Liver (tissue), 9 donors: ENCODE data around the gene FSCN2. TPM values are rescaled to one million over a fixed set of nuclear protein-coding genes. Genes with fewer than 3 reads are reported as not detected.

Source experiments
- DNase-seq: peaks from one replicate; pipeline ENCODE4 v3.0.0-alpha.2; 2017; ENCODE audit warnings: low spot score
- H3K27ac ChIP-seq, 2 donors: one replicate each; pipeline ENCODE4 v1.7.0; 2013; ENCODE audit warnings: inconsistent platforms in 2 of 2, low read length in 2 of 2, control low read depth in 1 of 2, low read depth in 1 of 2, mild to moderate bottlenecking in 1 of 2
- H3K27me3 ChIP-seq, 4 donors: one replicate each; pipeline versions ENCODE4 v1.6.1 to v1.7.0; 2013; ENCODE audit warnings: low read length in 3 of 4, inconsistent platforms in 1 of 4, mild to moderate bottlenecking in 1 of 4, moderate library complexity in 1 of 4; ENCODE audit not compliant: control insufficient read depth in 4 of 4, insufficient read depth in 4 of 4
- H3K36me3 ChIP-seq, 4 donors: one replicate each; pipeline versions ENCODE4 v1.6.1 to v1.7.0; 2013; ENCODE audit warnings: low read length in 3 of 4, mild to moderate bottlenecking in 3 of 4, low read depth in 1 of 4, moderate library complexity in 1 of 4; ENCODE audit not compliant: control insufficient read depth in 4 of 4, insufficient read depth in 3 of 4
- H3K4me1 ChIP-seq, 4 donors: one replicate each; pipeline versions ENCODE4 v1.6.1 to v1.7.0; 2013; ENCODE audit warnings: low read length in 3 of 4, mild to moderate bottlenecking in 3 of 4, moderate library complexity in 1 of 4; ENCODE audit not compliant: control insufficient read depth in 4 of 4, insufficient read depth in 4 of 4
- H3K4me3 ChIP-seq, 3 donors: one replicate each; pipeline versions ENCODE4 v1.6.1 to v1.7.0; 2013; ENCODE audit warnings: low read length in 3 of 3, control low read depth in 1 of 3, low read depth in 1 of 3, mild to moderate bottlenecking in 1 of 3
- H3K9ac ChIP-seq, 2 donors: one replicate each; pipeline ENCODE4 v1.7.0; 2013; ENCODE audit warnings: low read length in 2 of 2, mild to moderate bottlenecking in 2 of 2, moderate library complexity in 2 of 2, control low read depth in 1 of 2, low read depth in 1 of 2
- H3K9me3 ChIP-seq, 4 donors: one replicate each; pipeline versions ENCODE4 v1.6.1 to v1.7.0; 2013; ENCODE audit warnings: low read length in 3 of 4; ENCODE audit not compliant: control insufficient read depth in 4 of 4
- EGR1 ChIP-seq, 2 donors: IDR thresholded peaks; 2 replicates each; pipeline ENCODE4 v1.6.1; 2016 to 2018; ENCODE audit warnings: antibody characterized with exemption in 2 of 2, low read depth in 2 of 2
- GABPA ChIP-seq, 2 donors: IDR thresholded peaks in 1 of 2; conservative IDR thresholded peaks in 1 of 2; 2 replicates each; pipeline ENCODE4 v1.6.1; 2016; ENCODE audit warnings: antibody characterized with exemption in 2 of 2, mild to moderate bottlenecking in 1 of 2, moderate library complexity in 1 of 2
- HNF4A ChIP-seq, 2 donors: conservative IDR thresholded peaks; 2 replicates each; pipeline ENCODE4 v1.6.1; 2016; ENCODE audit warnings: antibody characterized with exemption in 2 of 2, mild to moderate bottlenecking in 2 of 2
- HNF4G ChIP-seq: IDR thresholded peaks from 2 replicates; pipeline ENCODE4 v1.6.1; 2016; ENCODE audit warnings: antibody characterized with exemption
- JUND ChIP-seq, 2 donors: IDR thresholded peaks; 2 replicates each; pipeline ENCODE4 v1.6.1; 2016; ENCODE audit warnings: antibody characterized with exemption in 2 of 2
- MAX ChIP-seq: IDR thresholded peaks from 2 replicates; pipeline ENCODE4 v1.6.1; 2016; ENCODE audit warnings: antibody characterized with exemption
- NR2F2 ChIP-seq: IDR thresholded peaks from 2 replicates; pipeline ENCODE4 v1.6.1; 2016; ENCODE audit warnings: antibody characterized with exemption
- RAD21 ChIP-seq, 2 donors: IDR thresholded peaks; 2 replicates each; pipeline ENCODE4 v1.6.1; 2016; ENCODE audit warnings: antibody characterized with exemption in 2 of 2, mild to moderate bottlenecking in 2 of 2
- REST ChIP-seq: IDR thresholded peaks from 2 replicates; pipeline ENCODE4 v1.6.1; 2016; ENCODE audit warnings: antibody characterized with exemption, mild to moderate bottlenecking
- RXRA ChIP-seq, 2 donors: IDR thresholded peaks; 2 replicates each; pipeline ENCODE4 v1.6.1; 2017 to 2018; ENCODE audit warnings: antibody characterized with exemption in 2 of 2, mild to moderate bottlenecking in 1 of 2
- SP1 ChIP-seq: IDR thresholded peaks from 2 replicates; pipeline ENCODE4 v1.6.1; 2018; ENCODE audit warnings: antibody characterized with exemption, mild to moderate bottlenecking
- TAF1 ChIP-seq: conservative IDR thresholded peaks from 2 replicates; pipeline ENCODE4 v1.6.1; 2016; ENCODE audit warnings: antibody characterized with exemption, mild to moderate bottlenecking
- WGBS: extraction: QIAGEN DNeasy Blood & Tissue Kit; methylation state at CpG from one replicate; pipeline ENCODE4 v1.1.7; 2013; 5-methylcytosine and 5-hydroxymethylcytosine counted together
- polyA plus RNA-seq, 2 donors: library from polyadenylated mRNA; stranded (reverse) in 1 of 2; unstranded in 1 of 2; fragments of 200-250 nt in 1 of 2; fragments of >200 nt in 1 of 2; fragmentation: Nextera tagmentation in 1 of 2; extraction: Ambion mirVana in 1 of 2; gene quantifications; one replicate each; pipeline versions ENCODE4 v1.2.1 to v1.2.3, GENCODE V29; 2013 to 2015
- total RNA-seq, 2 donors: library from RNA; depleted of rRNA; stranded (reverse); fragments of >200 nt; gene quantifications; one replicate each; pipeline ENCODE4 v1.2.3, GENCODE V29; 2014
- TF ChIP-seq, protein P1 (sequence below): fragments of 150-350 bp; IDR thresholded peaks from 2 replicates; pipeline ENCODE4 v1.5.1; 2017; ENCODE audit warnings: improper control_type of control experiment, low read depth, low read length; ENCODE audit not compliant: missing input control
- TF ChIP-seq, protein P2 (sequence below): IDR thresholded peaks from 2 replicates; pipeline ENCODE4 v1.6.1; 2016; ENCODE audit warnings: antibody characterized with exemption
- TF ChIP-seq, protein P3 (sequence below): IDR thresholded peaks from 2 replicates; pipeline ENCODE4 v1.6.1; 2016; ENCODE audit warnings: antibody characterized with exemption
- donor health status: healthy.
- donor health status: healthy.
- donor health status: healthy.
- donor health status: healthy.
- donor health status: healthy.

Gene FSCN2
- total and polyA plus RNA-seq, 4 donors: 0.09 to 0.42 TPM; not detected in 2

GRCh38 chr17:81508639-81509206 lies 19.5 kb upstream of the FSCN2 start:
- TF ChIP-seq HNF4A (conservative IDR thresholded peaks at IDR 0.05) (peak in 1 of 2 donors; percentile 8), TAF1 (no peak), HNF4G (no peak), MAX (no peak), EGR1 (IDR thresholded peaks at IDR 0.05; ENCODE audit: low read depth in 2 of 2) (no peak), NR2F2 (no peak), RAD21 (IDR thresholded peaks at IDR 0.05) (no peak), GABPA (IDR thresholded peaks at IDR 0.05 in 1 of 2, conservative IDR thresholded peaks at IDR 0.05 in 1 of 2) (no peak), REST (no peak), SP1 (no peak), JUND (IDR thresholded peaks at IDR 0.05) (peak in 1 of 2 donors; percentile 9), RXRA (IDR thresholded peaks at IDR 0.05) (peak in 1 of 2 donors; percentile 11)
- TF ChIP-seq, protein P1, sequence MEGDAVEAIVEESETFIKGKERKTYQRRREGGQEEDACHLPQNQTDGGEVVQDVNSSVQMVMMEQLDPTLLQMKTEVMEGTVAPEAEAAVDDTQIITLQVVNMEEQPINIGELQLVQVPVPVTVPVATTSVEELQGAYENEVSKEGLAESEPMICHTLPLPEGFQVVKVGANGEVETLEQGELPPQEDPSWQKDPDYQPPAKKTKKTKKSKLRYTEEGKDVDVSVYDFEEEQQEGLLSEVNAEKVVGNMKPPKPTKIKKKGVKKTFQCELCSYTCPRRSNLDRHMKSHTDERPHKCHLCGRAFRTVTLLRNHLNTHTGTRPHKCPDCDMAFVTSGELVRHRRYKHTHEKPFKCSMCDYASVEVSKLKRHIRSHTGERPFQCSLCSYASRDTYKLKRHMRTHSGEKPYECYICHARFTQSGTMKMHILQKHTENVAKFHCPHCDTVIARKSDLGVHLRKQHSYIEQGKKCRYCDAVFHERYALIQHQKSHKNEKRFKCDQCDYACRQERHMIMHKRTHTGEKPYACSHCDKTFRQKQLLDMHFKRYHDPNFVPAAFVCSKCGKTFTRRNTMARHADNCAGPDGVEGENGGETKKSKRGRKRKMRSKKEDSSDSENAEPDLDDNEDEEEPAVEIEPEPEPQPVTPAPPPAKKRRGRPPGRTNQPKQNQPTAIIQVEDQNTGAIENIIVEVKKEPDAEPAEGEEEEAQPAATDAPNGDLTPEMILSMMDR: no peak
- TF ChIP-seq, protein P2, sequence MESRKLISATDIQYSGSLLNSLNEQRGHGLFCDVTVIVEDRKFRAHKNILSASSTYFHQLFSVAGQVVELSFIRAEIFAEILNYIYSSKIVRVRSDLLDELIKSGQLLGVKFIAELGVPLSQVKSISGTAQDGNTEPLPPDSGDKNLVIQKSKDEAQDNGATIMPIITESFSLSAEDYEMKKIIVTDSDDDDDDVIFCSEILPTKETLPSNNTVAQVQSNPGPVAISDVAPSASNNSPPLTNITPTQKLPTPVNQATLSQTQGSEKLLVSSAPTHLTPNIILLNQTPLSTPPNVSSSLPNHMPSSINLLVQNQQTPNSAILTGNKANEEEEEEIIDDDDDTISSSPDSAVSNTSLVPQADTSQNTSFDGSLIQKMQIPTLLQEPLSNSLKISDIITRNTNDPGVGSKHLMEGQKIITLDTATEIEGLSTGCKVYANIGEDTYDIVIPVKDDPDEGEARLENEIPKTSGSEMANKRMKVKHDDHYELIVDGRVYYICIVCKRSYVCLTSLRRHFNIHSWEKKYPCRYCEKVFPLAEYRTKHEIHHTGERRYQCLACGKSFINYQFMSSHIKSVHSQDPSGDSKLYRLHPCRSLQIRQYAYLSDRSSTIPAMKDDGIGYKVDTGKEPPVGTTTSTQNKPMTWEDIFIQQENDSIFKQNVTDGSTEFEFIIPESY: no peak
- TF ChIP-seq, protein P3, sequence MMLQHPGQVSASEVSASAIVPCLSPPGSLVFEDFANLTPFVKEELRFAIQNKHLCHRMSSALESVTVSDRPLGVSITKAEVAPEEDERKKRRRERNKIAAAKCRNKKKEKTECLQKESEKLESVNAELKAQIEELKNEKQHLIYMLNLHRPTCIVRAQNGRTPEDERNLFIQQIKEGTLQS: no peak

More at GRCh38 chr17:81508639-81509206, 19.5 kb upstream of the FSCN2 start:
- no peak overlapping the region for H3K9ac ChIP-seq
- no peaks in the 10 kb centered on the region for H3K9me3 ChIP-seq
- peak overlapping the region in 1 of 3 donors; percentile 97 for H3K4me3 ChIP-seq
- peaks cover 3 to 36% (median 17%) of the 10 kb centered on the region in 4 donors for H3K4me1 ChIP-seq
- no peak overlapping the region for H3K27ac ChIP-seq
- peaks cover 3 to 22% (median 13%) of the 10 kb centered on the region in 4 donors for H3K36me3 ChIP-seq
- no peak for DNase-seq
- H3K27me3 ChIP-seq: no peaks in the 10 kb centered on the region
- WGBS: 55% methylated on average over 10 of the region's 10 CpGs
